ENCODE data around the gene VPS26A. TPM values are rescaled to one million over a fixed set of nuclear protein-coding genes. Genes with fewer than 3 reads are reported as not detected.
A peak's percentile ranks its signal among the peaks of the same experiment; 100 is the strongest.
"Not testable (repeated sequence)": the region's sequence is repeated elsewhere in the genome, so short reads cannot be mapped to it uniquely, and the experiment has no call there.

The VPS26A gene
- polyA plus RNA-seq, 1 experiment: 44.4 TPM

- Histone ChIP-seq H3K9me3 (ENCODE audit: control insufficient read depth, insufficient read depth, low read length) (no peaks in the 10 kb centered on the region), H3K27me3 (ENCODE audit: control insufficient read depth, insufficient read depth, low read length) (no peaks in the 10 kb centered on the region), H3K4me3 (ENCODE audit: low read depth, low read length) (no peak overlapping the region), H3K27ac (ENCODE audit: low read depth, low read length) (no peak overlapping the region)
- CTCF ChIA-PET: no interaction called here
- no peak for TF ChIP-seq CTCF (IDR thresholded peaks at IDR 0.05; ENCODE audit: low read depth, low read length)
- DNase-seq (ENCODE audit: low read depth, low spot score): no peak
- POLR2A ChIA-PET: no interaction called here
Observed at GRCh38 chr10:69172241-69172982, 48.4 kb downstream of the VPS26A start.

GRCh38 chr10:69175326-69175725 lies 51.3 kb downstream of the VPS26A start:
- H3K9me3 ChIP-seq (ENCODE audit: control insufficient read depth, insufficient read depth, low read length); POLR2A ChIA-PET; H3K27ac ChIP-seq (ENCODE audit: low read depth, low read length); H3K27me3 ChIP-seq (ENCODE audit: control insufficient read depth, insufficient read depth, low read length); CTCF ChIA-PET; H3K4me3 ChIP-seq (ENCODE audit: low read depth, low read length); DNase-seq (ENCODE audit: low read depth, low spot score): not testable (repeated sequence)

GRCh38 chr10:69176823-69177222 lies 52.8 kb downstream of the VPS26A start:
- Histone ChIP-seq H3K4me3 (ENCODE audit: low read depth, low read length) (no peak overlapping the region), H3K27ac (ENCODE audit: low read depth, low read length) (no peak overlapping the region), H3K27me3 (ENCODE audit: control insufficient read depth, insufficient read depth, low read length) (no peaks in the 10 kb centered on the region), H3K9me3 (ENCODE audit: control insufficient read depth, insufficient read depth, low read length) (peaks cover 4% of the 10 kb centered on the region; the same call in 1 of the 2 replicates)
- ChIA-PET CTCF (no interaction called here), POLR2A (no interaction called here)
- no peak for TF ChIP-seq CTCF (IDR thresholded peaks at IDR 0.05; ENCODE audit: low read depth, low read length)
- DNase-seq (ENCODE audit: low read depth, low spot score): no peak

GRCh38 chr10:69179089-69179742 lies 55.2 kb downstream of the VPS26A start:
- CTCF ChIA-PET: no interaction called here
- H3K4me3 ChIP-seq (ENCODE audit: low read depth, low read length): peak overlapping the region; percentile 99
- DNase-seq (ENCODE audit: low read depth, low spot score): no peak
- no peaks in the 10 kb centered on the region for H3K27me3 ChIP-seq (ENCODE audit: control insufficient read depth, insufficient read depth, low read length)
- peak overlapping the region; percentile 53 for H3K27ac ChIP-seq (ENCODE audit: low read depth, low read length)
- no peak for TF ChIP-seq CTCF (IDR thresholded peaks at IDR 0.05; ENCODE audit: low read depth, low read length)
- POLR2A ChIA-PET: interaction anchor here (1.0 kb wide), 1 partner anchor 223 kb away, joined by 3 read pairs; the partner anchor contains the start of gene DDX21
- peaks cover 4% of the 10 kb centered on the region; the same call in 1 of the 2 replicates for H3K9me3 ChIP-seq (ENCODE audit: control insufficient read depth, insufficient read depth, low read length)

GRCh38 chr10:69179743-69180524 lies 56.0 kb downstream of the VPS26A start, which contains the start of gene SUPV3L1:
SUPV3L1 (plus strand) TSS chr10:69180234; CDS start chr10:69180292, 58 bp downstream.
- Histone ChIP-seq H3K9me3 (ENCODE audit: control insufficient read depth, insufficient read depth, low read length) (peaks cover 4% of the 10 kb centered on the region; the same call in 1 of the 2 replicates), H3K27ac (ENCODE audit: low read depth, low read length) (peak within 1 kb of the TSS; percentile 95), H3K4me3 (ENCODE audit: low read depth, low read length) (peak within 1 kb of the TSS; percentile 99), H3K27me3 (ENCODE audit: control insufficient read depth, insufficient read depth, low read length) (no peaks in the 10 kb centered on the region)
- DNase-seq (ENCODE audit: low read depth, low spot score): peak; percentile 93
- CTCF ChIA-PET: no interaction called here
- no peak for TF ChIP-seq CTCF (IDR thresholded peaks at IDR 0.05; ENCODE audit: low read depth, low read length)
- POLR2A ChIA-PET: interaction anchor here (1.0 kb wide), 1 partner anchor 224 kb away, joined by 3 read pairs; the partner anchor contains the start of gene DDX21
